Spinal cord (tissue), 10 donors: ENCODE results near the gene NBPF11. TPM values are rescaled to one million over a fixed set of nuclear protein-coding genes. Genes with fewer than 3 reads are reported as not detected.
"Not testable (repeated sequence)": the region's sequence is repeated elsewhere in the genome, so short reads cannot be mapped to it uniquely, and the experiment has no call there.

Source experiments
- DNase-seq, 6 donors: peaks; one replicate each; pipeline versions ENCODE4 v3.0.0 to v3.0.0-alpha.2; 2013 to 2015; ENCODE audit warnings: low spot score in 6 of 6, low read depth in 4 of 6
- H3K27ac ChIP-seq: one replicate; pipeline ENCODE4 v1.5.1; 2013; ENCODE audit warnings: low read depth, low read length, control low read depth
- H3K27me3 ChIP-seq: one replicate; pipeline ENCODE4 v1.6.1; 2013; ENCODE audit warnings: low read length; ENCODE audit not compliant: control insufficient read depth, insufficient read depth
- H3K36me3 ChIP-seq: one replicate; pipeline ENCODE4 v1.6.1; 2013; ENCODE audit warnings: low read length; ENCODE audit not compliant: control insufficient read depth, insufficient read depth
- H3K4me1 ChIP-seq: one replicate; pipeline ENCODE4 v1.6.1; 2013; ENCODE audit warnings: low read length; ENCODE audit not compliant: control insufficient read depth, insufficient read depth
- H3K4me3 ChIP-seq: one replicate; pipeline ENCODE4 v1.5.1; 2013; ENCODE audit warnings: low read depth, low read length, control low read depth
- H3K9me3 ChIP-seq: one replicate; pipeline ENCODE4 v1.6.1; 2013; ENCODE audit warnings: low read length; ENCODE audit not compliant: control insufficient read depth, insufficient read depth
- WGBS: methylation state at CpG from one replicate; pipeline ENCODE4 v1.1.5; 2013; ENCODE audit warnings: missing lambda C conversion rate; ENCODE audit not compliant: insufficient coverage; 5-methylcytosine and 5-hydroxymethylcytosine counted together
- polyA plus RNA-seq, 2 donors: library from polyadenylated mRNA; unstranded; fragments of 120-200 nt; gene quantifications; one replicate each; pipeline ENCODE4 v1.2.1, GENCODE V29; 2013; ENCODE audit not compliant: insufficient read length in 2 of 2
- small RNA-seq: library from RNA; depleted of rRNA; stranded (forward); fragments of <200 nt; gene quantifications from one replicate; pipeline ENCODE3, GENCODE V24; 2014; ENCODE audit warnings: low replicate concordance
- total RNA-seq, 2 donors: library from RNA; depleted of rRNA in 1 of 2; stranded (reverse); fragments of 120-200 nt in 1 of 2; fragments of >200 nt in 1 of 2; gene quantifications; one replicate each; pipeline versions ENCODE4 v1.2.3 to v1.2.4, GENCODE V29; 2013 to 2014
- donor health status: healthy.

Gene NBPF11
- total and polyA plus RNA-seq, 4 donors: 7.6 to 22.7 (median 16.9) TPM

- H3K36me3 ChIP-seq, H3K9me3 ChIP-seq, H3K27ac ChIP-seq, H3K27me3 ChIP-seq, H3K4me1 ChIP-seq: not testable (repeated sequence)
- WGBS: 0% methylated on average over 13 of the region's 37 CpGs
- H3K4me3 ChIP-seq: peak overlapping the region; percentile 24
- DNase-seq: peak in 2 of 6 donors; percentile 6 to 14
Observed at GRCh38 chr1:148060294-148060701, 91.8 kb downstream of the NBPF11 start.

- not testable (repeated sequence) for H3K4me3 ChIP-seq, H3K9me3 ChIP-seq, H3K36me3 ChIP-seq, H3K4me1 ChIP-seq, H3K27ac ChIP-seq, H3K27me3 ChIP-seq, DNase-seq
- no CpG with 5 or more reads among the region's 5 CpGs for WGBS
Observed at GRCh38 chr1:148057384-148057783, 94.7 kb downstream of the NBPF11 start.

Small RNAs within 50 kb of the gene (small RNA-seq; reads per million reads assigned to genes)
- gene RNA5SP57: not detected

Other genes with a start within 250 kb of the NBPF11 start
- not detected for gene GJA8, start 249.5 kb downstream of the NBPF11 start, total RNA-seq
- gene GJA8, start 249.5 kb downstream of the NBPF11 start, polyA plus RNA-seq: not detected
- 10 to 100 TPM; 24.6 to 35.7 TPM for gene GPR89B, start 223.9 kb downstream of the NBPF11 start, total RNA-seq
- gene GPR89B, start 223.9 kb downstream of the NBPF11 start, polyA plus RNA-seq: 10 to 100 TPM; 21.0 to 23.4 TPM